HK-2 (cell line): Measurements from ENCODE around the gene MCM6.
"Not testable (repeated sequence)": the region's sequence is repeated elsewhere in the genome, so short reads cannot be mapped to it uniquely, and the experiment has no call there.

Experiments used
- DNase-seq: peaks from one replicate; pipeline ENCODE4 v3.0.0-alpha.2; 2018; ENCODE audit not compliant: unreplicated experiment

The MCM6 gene

GRCh38 chr2:135820003-135820618 is 56.1 kb downstream of the MCM6 start:
- peak; percentile 51 for DNase-seq

DNA sequence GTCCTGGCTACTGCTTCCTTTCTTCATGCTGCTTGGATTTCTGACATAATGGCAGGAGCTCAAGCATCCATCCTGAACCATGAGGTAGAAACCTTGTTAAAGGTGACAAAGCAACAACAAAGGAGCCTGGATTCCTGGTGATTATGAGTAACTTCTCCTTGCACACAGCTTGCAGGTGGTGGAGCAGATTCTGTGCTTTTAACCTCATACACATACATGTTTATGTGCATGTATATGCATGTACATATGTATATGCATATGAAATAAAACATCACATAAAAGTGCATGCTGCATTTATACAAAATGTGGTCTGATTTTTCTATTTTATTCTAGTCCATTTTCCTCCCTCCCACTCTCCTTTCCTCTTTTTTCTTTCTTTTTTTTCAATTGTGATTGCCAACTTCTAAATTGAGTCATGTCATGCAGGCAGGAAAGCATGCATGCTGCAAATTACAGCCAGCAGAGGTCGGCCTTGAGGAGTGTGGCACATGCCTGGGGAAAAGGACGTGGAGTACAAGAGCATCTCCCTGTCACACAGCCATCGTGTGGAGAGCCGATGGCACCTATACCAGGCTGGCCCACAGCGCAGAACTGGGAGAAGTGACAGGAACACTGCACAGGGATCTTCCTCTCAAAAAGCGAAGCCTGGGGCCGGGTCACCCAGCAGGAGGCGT is 57.2 kb downstream of the MCM6 start:
- peak; percentile 31 for DNase-seq

DNA sequence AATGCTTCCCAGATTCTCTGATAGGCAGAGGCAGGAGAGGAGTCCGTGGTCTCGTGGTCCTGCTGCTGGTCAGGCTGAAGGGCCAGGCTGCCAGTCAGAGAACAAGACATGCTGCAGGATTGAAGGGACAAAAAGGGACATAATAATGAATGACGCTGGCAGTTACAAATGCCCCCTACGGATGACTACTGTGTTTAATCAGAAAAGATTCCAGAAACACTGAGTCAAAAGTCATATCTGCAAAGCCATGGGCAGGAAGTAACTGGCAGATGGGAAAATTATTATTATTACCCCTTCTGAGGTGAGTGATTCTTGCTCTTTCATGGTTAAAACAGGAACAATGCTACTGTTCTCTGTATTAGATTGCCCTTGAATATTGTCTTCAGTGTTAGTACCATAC is 58.3 kb downstream of the MCM6 start:
- no peak for DNase-seq

DNA sequence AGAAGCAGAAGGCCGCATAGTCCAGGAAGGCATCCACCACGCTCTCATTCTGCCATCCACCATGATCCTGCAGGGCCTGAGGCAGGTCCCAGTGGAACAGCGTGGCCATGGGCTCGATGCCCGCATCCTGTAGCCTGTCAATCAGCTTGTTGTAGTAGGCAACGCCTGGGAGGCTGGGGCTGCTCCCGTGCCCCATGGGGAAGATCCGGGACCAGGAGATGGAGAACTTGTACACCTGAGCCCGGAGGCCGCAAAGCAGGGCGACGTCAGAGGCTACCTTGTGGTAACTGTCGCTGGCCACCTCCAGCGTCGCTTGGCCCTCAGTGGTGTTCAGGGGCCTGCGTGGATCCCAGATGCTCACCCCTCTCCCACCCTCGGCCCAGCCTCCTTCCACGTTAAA is 58.8 kb downstream of the MCM6 start:
- DNase-seq, result no peak

DNA sequence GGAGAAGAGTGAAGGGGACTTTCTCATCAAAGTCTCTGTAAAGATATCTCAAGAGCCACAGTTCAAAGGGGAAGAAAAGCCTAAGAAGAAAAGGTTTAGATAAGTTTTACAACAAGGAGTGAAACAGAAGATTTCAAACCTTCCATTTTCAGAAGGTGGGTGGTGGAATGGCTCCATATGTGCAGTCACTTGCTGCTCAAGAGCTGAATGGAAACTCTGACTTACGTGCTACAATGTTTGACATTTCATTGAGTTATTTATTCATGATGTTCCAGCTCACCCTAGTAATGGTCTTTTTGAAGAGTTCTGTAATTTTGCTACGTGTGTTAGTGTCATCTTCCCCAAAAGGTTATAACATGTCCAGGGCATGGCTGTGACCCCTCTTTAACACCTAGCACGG is 61.0 kb downstream of the MCM6 start:
- no peak for DNase-seq

DNA sequence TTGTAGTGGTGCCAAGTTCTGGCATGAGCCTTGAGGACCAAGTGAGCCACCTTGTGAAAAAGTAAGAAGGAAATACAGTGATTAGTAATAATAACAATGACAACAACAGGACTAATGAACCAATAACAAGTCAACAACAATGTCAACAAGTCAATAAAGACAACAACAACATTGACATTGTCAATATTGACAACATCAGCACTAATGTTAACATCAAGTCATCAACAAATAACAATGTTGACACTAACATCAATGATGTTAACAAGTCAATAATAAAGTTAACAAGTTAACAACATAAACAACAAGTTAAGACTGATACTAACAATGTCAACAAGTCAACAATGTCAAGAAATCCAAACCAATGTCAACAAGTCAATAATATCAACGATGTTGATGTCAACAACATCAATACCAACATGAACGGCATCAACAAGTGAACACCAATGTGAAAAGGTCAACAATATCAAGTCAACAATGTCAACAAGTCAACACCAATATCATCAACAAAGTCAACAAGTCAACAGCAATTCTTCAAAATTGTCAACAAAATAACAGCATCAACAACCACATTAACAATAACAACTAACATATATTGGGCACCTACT is 63.2 kb downstream of the MCM6 start:
- DNase-seq, result no peak

- DNase-seq, result not testable (repeated sequence)
Measured at GRCh38 chr2:135807874-135808273, 68.4 kb downstream of the MCM6 start.

DNA sequence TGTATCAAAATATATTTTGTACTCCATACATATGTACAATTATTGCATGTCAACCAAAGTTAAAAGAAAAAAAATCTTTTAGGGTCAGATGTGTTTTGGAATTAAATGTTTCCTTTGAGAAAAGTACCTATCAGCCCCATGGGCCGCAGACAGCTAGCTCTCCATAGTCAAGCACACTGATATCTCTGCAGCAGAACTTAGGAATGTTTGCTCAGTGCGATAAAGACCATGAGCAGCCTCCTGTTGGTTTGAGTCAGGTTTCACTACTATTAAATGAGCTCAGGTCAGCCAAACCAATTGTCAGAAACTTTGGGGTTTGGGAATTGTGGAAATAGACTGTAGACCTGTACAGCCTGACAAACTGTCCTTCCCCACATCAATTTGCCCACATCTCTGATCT is 73.0 kb downstream of the MCM6 start:
- DNase-seq, result no peak

GRCh38 chr2:135802350-135802749 is 73.9 kb downstream of the MCM6 start:
- DNase-seq, result no peak

DNA sequence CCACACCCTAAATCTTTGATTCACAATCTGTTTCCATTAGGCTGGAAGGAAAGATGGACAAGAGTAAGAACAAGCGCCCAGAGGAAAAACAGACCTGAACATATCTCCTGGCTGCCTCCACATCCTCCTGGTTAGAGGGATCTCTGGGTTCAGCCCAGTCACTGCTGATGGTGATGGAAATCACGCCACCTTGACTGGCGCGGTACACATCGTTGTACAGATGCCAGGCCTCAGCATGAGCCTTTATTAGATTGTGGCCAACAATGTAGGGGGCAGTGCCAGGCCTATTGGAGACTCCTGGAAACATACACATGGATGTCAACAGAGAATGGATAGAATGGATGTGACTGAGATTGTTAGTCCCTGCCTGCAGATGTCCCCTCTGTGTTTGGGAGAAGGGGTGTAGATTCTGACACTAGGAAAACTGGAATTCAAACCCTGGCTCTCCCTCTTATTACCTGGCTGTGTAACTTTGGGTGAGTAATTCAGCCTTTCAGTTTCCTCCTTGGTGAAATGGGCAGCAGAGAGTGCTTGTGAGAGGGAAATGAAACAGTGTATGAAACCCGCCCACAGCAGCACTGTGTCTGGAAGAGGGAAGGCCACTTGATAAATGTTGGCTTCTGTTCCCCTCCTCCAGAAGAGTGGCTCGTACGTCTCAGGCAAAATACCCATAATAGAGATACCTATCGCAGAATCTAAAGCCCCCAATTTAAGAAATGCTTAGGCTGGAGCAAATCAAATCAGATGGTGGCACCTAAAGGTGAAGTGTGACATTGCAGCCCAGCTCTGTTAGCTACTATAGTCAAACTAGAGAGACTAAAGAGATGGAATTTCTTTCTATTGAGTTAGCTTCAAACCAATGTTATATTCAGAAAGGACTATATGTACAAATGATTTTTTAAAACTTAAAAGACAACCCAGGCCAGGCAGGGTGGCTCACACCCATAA is 75.5 kb downstream of the MCM6 start:
- no peak for DNase-seq

DNA sequence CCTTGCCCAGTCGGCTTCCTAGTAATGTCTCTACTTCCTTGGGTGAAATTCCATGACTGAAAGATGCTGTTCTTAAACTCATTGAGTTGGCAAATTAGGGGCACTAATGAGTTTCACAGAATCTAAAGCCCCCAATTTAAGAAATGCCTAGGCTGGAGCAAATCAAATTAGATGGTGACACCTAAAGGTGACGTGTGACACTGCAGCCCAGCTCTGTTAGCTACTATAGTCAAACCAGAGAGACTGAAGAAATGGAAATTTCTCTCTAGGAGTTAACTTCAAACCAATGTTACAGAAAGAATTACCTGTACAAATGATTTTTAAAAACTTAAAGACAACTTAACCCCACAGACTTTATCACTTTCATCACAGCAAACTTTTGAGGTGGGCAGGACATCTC is 76.5 kb downstream of the MCM6 start:
- no peak for DNase-seq

DNA sequence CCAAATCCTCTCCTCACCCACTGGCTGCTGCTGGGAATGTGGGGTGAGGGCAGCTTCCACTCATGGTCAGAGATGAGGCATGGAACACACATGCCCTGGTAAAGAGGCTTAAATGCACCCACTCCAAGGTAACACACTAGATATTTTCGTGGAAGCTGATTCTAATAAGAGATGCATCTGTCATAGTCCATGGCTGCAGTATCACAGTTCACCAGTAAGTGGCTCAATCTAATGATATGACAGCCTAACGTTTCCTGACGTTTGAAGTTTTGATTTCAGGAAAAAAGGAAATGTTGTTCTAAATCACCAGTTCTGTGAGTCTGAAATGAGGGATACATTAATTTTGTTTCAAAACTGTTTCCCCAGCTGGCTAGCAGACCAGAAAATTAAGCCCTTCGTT is 77.5 kb downstream of the MCM6 start:
- no peak for DNase-seq

- DNase-seq, result no peak
Measured at GRCh38 chr2:135798275-135798705, 78.0 kb downstream of the MCM6 start.

DNA sequence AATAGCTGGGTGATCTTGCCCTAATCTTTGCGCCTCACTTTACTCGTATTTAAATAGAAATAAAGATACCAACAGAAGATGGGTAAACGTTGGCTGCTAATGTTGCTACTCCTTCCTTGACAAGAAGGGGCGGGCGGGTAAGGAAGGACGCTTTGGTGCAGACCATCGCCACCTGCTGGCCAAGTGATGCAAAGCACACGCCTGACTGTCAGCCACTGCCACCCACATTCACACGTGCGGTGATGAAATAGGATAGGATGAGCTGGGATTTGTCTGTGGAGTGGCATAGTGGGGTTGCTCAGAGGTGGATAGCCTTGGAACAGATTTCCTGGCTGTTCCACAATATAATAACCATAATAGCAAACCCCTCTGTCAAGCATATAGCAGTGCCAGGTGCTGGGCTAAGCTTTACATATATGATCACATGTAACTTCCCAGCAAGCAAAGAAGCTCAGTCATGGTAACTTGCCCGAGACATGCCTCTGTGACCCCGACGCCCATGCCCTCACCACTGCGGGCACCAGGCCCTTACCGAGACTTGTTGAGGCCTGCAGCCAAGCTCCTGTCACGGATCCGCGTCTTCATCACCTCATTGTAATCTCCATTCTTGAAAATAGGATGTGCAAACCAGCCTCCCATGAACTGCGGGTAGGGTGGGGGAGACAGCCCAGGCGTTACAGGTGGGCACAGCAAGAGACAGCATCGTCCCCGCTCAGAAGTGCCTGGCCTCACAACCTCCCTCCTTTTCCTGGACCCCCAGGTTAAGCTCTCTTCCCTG is 78.6 kb downstream of the MCM6 start:
- DNase-seq, result peak; percentile 76

- no peak for DNase-seq
Measured at GRCh38 chr2:135796606-135797005, 79.6 kb downstream of the MCM6 start.

GRCh38 chr2:135795641-135796040 is 80.6 kb downstream of the MCM6 start:
- DNase-seq, result not testable (repeated sequence)

DNA sequence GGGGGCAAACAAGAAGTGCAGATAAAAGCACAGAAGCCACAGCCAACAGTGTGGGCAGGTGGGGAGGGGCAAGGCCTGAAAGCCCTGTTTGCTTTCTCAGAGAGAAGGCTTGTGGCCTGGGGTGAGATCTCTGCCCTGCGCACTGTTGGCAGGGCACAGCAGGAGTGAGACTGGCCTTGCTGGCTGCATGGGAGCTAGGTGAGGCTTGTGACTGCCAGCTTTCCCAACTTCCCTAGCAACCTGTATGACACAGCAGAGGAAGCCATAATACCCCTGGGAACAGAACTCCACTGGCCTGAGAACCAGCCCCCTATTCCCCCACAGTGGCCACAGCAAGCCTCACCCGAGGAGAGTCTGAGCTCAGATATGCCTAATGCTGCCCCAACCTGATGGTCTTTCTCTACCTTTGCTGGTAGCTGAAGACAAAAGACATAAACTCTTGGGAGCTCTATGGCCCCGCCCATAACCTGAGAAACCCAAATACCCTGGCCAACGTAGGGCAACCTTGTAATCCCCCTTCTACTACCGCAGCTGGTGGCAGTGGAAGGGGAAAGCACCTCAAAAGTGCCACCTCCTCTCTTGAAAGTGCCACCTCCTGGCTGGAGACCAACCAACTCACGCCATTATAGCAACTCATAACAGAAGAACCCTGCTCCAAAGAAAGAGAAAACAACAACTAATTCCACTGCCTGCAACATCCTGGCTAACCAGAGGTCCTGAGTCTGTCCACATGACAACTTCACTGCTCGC is 83.7 kb downstream of the MCM6 start:
- no peak for DNase-seq

GRCh38 chr2:135791418-135792190 is 84.6 kb downstream of the MCM6 start:
- DNase-seq, result no peak

- DNase-seq, result no peak
Measured at GRCh38 chr2:135790423-135790822, 85.8 kb downstream of the MCM6 start.
